ENCODE data around the gene ATP5F1A. TPM values are rescaled to one million over a fixed set of nuclear protein-coding genes. Genes with fewer than 3 reads are reported as not detected.
"Not testable (repeated sequence)": the region's sequence is repeated elsewhere in the genome, so short reads cannot be mapped to it uniquely, and the experiment has no call there.

Gene ATP5F1A
- 100 to 1,000 TPM; 122 to 390 TPM for polyA plus RNA-seq

DNA sequence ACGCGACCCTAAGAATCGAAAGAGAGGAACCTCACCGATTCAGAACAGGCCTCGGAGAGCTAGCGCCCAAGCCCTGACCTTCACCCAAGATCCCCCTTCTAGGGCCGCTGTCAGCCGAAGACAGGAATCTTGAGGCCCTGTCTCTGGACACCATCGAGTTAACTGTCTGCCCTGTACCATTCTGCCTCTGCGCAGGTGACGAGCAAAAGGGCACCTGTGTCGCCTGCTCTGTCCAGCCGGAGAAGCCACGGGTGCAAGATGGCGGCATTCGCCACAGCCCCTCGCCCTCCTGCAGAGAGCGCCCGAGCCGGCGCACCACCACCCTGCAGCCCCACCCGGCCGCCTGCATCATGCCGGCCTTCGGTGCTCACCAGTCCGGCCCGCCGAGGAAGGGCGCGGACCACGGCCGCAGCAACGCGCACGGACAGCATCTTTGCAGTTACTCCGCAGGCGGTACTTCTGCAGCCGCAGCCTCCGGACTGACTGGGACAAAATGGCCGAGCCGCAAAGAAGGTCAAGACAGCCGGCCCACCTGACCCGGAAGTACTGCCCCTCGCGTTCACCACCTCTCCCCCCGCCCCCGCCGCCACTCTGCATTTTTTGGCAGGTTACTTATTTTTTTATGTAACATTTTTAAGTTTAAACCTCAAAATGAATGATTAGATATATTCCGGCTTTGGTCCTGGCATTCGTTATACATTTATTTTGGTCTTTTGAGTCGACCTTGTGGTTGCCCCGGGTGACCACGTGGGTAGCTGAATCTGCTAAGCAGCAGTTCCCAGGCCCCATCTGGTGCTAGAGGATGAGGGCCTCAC lies at the start of gene ATP5F1A:
TSS of gene ATP5F1A (minus strand) at position 496 of the 815 bp plus-strand sequence. CDS start at position 431, 65 bp downstream.
- H3K9me3 ChIP-seq (ENCODE audit: control insufficient read depth in 2 of 2, insufficient read depth in 1 of 2, low read depth in 1 of 2, low read length in 1 of 2) = no peaks in the 10 kb centered on the region
- peak within 1 kb of the TSS; percentile 86 to 95 for H3K27ac ChIP-seq (ENCODE audit: low read depth in 2 of 2, low read length in 1 of 2)
- no peaks in the 10 kb centered on the region for H3K27me3 ChIP-seq (ENCODE audit: control insufficient read depth in 1 of 2, insufficient read depth in 2 of 2, low read length in 2 of 2)
- peak within 1 kb of the TSS; percentile 98 for H3K4me3 ChIP-seq (ENCODE audit: low read depth in 1 of 2, low read length in 2 of 2)
- peaks cover 0 to 2% of the 10 kb centered on the region in 2 donors for H3K4me1 ChIP-seq (ENCODE audit: control insufficient read depth in 2 of 2, insufficient read depth in 2 of 2, low read length in 1 of 2)
- 0 to 1% methylated on average over 53 of the region's 53 CpGs for WGBS, 2 donors
- H3K36me3 ChIP-seq (ENCODE audit: control insufficient read depth in 2 of 2, insufficient read depth in 2 of 2, low read length in 1 of 2) = no peaks in the 10 kb centered on the region

DNA sequence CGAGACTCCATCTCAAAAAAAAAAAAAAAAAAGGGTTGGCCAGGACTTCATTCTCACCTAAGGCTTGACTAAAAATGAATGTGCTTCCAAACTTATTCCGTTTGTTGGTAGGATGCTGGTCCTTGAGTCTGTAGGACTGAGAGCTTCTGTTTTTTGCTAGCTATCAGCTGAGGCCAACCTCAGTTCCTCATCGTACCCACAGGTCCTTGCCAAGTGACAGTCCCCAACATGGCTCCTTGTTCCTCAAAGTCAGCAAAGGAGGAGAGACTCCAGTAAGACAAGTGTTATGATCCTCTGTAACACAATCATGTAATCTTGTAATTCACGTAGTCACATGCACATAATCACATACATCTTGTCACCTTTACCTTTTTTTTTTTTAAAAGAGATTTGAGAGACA lies 43.1 kb upstream of the ATP5F1A start:
- 89 to 90% methylated on average over 4 of the region's 4 CpGs for WGBS, 2 donors
- Histone ChIP-seq H3K4me3 (ENCODE audit: low read depth in 1 of 2, low read length in 2 of 2) (no peak overlapping the region), H3K36me3 (ENCODE audit: control insufficient read depth in 2 of 2, insufficient read depth in 2 of 2, low read length in 1 of 2) (no peaks in the 10 kb centered on the region), H3K27me3 (ENCODE audit: control insufficient read depth in 1 of 2, insufficient read depth in 2 of 2, low read length in 2 of 2) (no peaks in the 10 kb centered on the region), H3K4me1 (ENCODE audit: control insufficient read depth in 2 of 2, insufficient read depth in 2 of 2, low read length in 1 of 2) (no peaks in the 10 kb centered on the region), H3K9me3 (ENCODE audit: control insufficient read depth in 2 of 2, insufficient read depth in 1 of 2, low read depth in 1 of 2, low read length in 1 of 2) (no peaks in the 10 kb centered on the region), H3K27ac (ENCODE audit: low read depth in 2 of 2, low read length in 1 of 2) (no peak overlapping the region)

DNA sequence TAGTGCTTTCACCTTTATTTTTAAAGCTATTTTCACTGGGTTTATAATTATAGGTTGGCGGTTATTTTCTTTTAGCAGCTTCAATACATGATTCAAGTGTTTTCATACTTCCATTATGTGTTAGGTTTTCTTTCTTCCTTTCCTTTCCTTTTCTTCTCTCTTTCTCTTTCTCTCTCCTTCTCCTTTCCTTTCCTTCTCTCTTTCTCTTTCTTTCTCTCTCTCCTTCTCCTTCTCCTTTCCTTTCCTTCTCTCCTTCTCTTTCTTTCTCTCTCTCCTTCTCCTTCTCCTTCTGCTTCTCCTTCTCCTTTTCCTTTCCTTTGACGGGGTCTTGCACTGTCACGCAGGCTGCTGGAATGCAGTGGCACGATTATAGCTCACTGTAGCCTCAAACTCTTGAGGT lies 42.1 kb upstream of the ATP5F1A start:
- no peaks in the 10 kb centered on the region for H3K4me1 ChIP-seq (ENCODE audit: control insufficient read depth in 2 of 2, insufficient read depth in 2 of 2, low read length in 1 of 2)
- no peaks in the 10 kb centered on the region for H3K27me3 ChIP-seq (ENCODE audit: control insufficient read depth in 1 of 2, insufficient read depth in 2 of 2, low read length in 2 of 2)
- H3K4me3 ChIP-seq (ENCODE audit: low read depth in 1 of 2, low read length in 2 of 2) = no peak overlapping the region
- no peak overlapping the region for H3K27ac ChIP-seq (ENCODE audit: low read depth in 2 of 2, low read length in 1 of 2)
- no peaks in the 10 kb centered on the region for H3K36me3 ChIP-seq (ENCODE audit: control insufficient read depth in 2 of 2, insufficient read depth in 2 of 2, low read length in 1 of 2)
- no peaks in the 10 kb centered on the region for H3K9me3 ChIP-seq (ENCODE audit: control insufficient read depth in 2 of 2, insufficient read depth in 1 of 2, low read depth in 1 of 2, low read length in 1 of 2)
- 95 to 96% methylated on average over 4 of the region's 4 CpGs for WGBS, 2 donors

DNA sequence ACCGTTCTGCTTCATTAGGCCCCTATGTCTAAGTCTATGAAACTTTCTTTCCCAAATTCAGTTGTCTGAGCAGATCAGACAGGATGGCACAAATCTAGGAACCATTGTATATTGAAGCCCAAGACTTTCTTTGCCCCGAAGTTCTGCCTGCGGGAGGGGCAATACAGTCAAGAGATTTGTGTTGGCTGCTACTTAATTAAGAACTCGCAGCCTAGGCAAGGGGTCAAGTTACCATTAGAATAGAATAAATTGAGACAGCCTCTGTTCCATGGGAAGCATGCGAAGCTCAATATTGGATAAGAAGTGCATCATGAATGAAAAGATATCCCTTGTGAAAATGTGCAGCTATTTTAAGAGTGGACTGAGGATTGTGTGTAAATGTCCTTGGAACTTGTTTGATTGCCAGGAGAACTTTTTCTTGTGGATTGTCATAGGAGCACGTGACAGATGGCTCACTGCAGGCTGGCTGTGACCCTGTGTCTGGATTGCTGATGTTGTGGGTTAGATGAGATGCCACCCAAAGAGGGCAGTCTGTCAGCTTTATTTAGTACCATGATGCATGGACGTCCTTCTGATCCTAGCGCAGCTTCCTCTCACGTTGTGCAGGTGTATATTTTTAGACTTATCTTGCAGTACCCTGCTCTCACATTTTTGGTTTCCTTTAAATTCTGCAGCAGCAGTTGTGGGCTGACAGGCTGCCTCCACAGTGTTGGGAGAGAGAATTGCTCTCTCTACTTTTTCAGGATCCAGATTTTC lies 37.0 kb upstream of the ATP5F1A start:
- Histone ChIP-seq H3K4me1 (ENCODE audit: control insufficient read depth in 2 of 2, insufficient read depth in 2 of 2, low read length in 1 of 2) (no peaks in the 10 kb centered on the region), H3K9me3 (ENCODE audit: control insufficient read depth in 2 of 2, insufficient read depth in 1 of 2, low read depth in 1 of 2, low read length in 1 of 2) (no peaks in the 10 kb centered on the region), H3K36me3 (ENCODE audit: control insufficient read depth in 2 of 2, insufficient read depth in 2 of 2, low read length in 1 of 2) (no peaks in the 10 kb centered on the region), H3K27me3 (ENCODE audit: control insufficient read depth in 1 of 2, insufficient read depth in 2 of 2, low read length in 2 of 2) (no peaks in the 10 kb centered on the region), H3K27ac (ENCODE audit: low read depth in 2 of 2, low read length in 1 of 2) (no peak overlapping the region), H3K4me3 (ENCODE audit: low read depth in 1 of 2, low read length in 2 of 2) (no peak overlapping the region)
- 61 to 64% methylated on average over 9 of the region's 9 CpGs for WGBS, 2 donors

DNA sequence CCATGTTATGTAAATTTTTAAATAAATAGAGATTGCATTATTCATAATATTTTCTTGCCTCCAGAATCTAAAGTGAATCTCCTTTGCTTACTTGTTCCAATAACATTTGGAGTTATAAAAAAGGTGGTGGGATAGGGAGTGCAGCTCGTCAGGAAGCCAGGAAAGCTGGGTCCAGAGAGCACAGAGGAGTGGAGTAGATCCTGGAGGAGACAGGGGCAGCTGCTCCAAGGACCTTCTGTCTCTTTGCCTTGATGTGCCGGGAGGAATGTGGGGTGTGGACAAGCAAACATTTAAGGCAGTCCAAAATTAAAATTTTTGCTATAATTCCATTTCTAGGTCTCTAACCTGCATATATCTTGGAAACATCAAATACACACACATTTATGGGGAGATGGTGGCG lies 35.4 kb upstream of the ATP5F1A start:
- H3K36me3 ChIP-seq (ENCODE audit: control insufficient read depth in 2 of 2, insufficient read depth in 2 of 2, low read length in 1 of 2) = no peaks in the 10 kb centered on the region
- H3K27ac ChIP-seq (ENCODE audit: low read depth in 2 of 2, low read length in 1 of 2) = no peak overlapping the region
- 75 to 82% methylated on average over 3 of the region's 3 CpGs for WGBS, 2 donors
- H3K27me3 ChIP-seq (ENCODE audit: control insufficient read depth in 1 of 2, insufficient read depth in 2 of 2, low read length in 2 of 2) = no peaks in the 10 kb centered on the region
- H3K4me3 ChIP-seq (ENCODE audit: low read depth in 1 of 2, low read length in 2 of 2) = no peak overlapping the region
- H3K4me1 ChIP-seq (ENCODE audit: control insufficient read depth in 2 of 2, insufficient read depth in 2 of 2, low read length in 1 of 2) = no peaks in the 10 kb centered on the region
- no peaks in the 10 kb centered on the region for H3K9me3 ChIP-seq (ENCODE audit: control insufficient read depth in 2 of 2, insufficient read depth in 1 of 2, low read depth in 1 of 2, low read length in 1 of 2)

DNA sequence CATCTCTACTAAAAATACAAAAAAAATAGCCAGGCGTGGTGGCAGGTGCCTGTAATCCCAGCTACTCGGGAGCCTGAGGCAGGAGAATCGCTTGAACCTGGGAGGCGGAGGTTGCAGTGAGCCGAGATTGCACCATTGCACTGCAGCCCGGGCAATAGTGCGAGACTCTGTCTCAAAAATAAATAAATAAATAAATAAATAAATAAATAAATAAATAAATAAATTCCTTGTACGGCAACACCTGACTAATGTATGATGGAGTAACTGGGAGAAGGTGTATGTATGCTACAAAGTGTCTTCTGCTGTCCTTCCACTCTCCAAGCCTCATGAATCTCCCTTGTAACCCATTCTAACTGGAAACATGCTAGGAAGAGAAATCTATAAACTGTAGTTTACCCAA lies 32.5 kb upstream of the ATP5F1A start:
- not testable (repeated sequence) for H3K4me3 ChIP-seq (ENCODE audit: low read depth in 1 of 2, low read length in 2 of 2); H3K9me3 ChIP-seq (ENCODE audit: control insufficient read depth in 2 of 2, insufficient read depth in 1 of 2, low read depth in 1 of 2, low read length in 1 of 2); H3K4me1 ChIP-seq (ENCODE audit: control insufficient read depth in 2 of 2, insufficient read depth in 2 of 2, low read length in 1 of 2); H3K27ac ChIP-seq (ENCODE audit: low read depth in 2 of 2, low read length in 1 of 2); H3K27me3 ChIP-seq (ENCODE audit: control insufficient read depth in 1 of 2, insufficient read depth in 2 of 2, low read length in 2 of 2); H3K36me3 ChIP-seq (ENCODE audit: control insufficient read depth in 2 of 2, insufficient read depth in 2 of 2, low read length in 1 of 2)
- WGBS, 2 donors = 95 to 97% methylated on average over 8 of the region's 8 CpGs

DNA sequence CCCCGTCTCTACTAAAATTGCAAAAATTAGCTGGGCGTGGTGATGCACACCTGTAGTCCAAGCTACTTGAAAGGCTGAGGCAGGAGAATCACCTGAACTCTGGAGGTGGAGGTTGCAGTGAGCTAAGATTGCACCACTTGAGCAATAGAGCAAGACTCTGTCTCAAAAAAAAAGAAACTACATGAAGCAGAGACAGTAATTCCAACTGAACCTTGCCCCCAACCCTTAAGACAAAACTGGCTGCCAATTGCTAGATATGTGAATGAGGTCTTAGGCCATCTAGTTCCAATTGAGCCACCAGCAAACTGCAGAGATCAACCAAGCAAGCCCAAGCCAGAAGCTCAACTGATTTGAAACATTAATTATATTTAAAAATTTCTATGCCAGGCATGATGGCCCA lies 32.0 kb upstream of the ATP5F1A start:
- H3K9me3 ChIP-seq (ENCODE audit: control insufficient read depth in 2 of 2, insufficient read depth in 1 of 2, low read depth in 1 of 2, low read length in 1 of 2) = no peaks in the 10 kb centered on the region
- H3K36me3 ChIP-seq (ENCODE audit: control insufficient read depth in 2 of 2, insufficient read depth in 2 of 2, low read length in 1 of 2) = no peaks in the 10 kb centered on the region
- WGBS, 2 donors = 90 to 98% methylated on average over 2 of the region's 2 CpGs
- no peak overlapping the region for H3K4me3 ChIP-seq (ENCODE audit: low read depth in 1 of 2, low read length in 2 of 2)
- no peaks in the 10 kb centered on the region for H3K27me3 ChIP-seq (ENCODE audit: control insufficient read depth in 1 of 2, insufficient read depth in 2 of 2, low read length in 2 of 2)
- H3K27ac ChIP-seq (ENCODE audit: low read depth in 2 of 2, low read length in 1 of 2) = no peak overlapping the region
- no peaks in the 10 kb centered on the region for H3K4me1 ChIP-seq (ENCODE audit: control insufficient read depth in 2 of 2, insufficient read depth in 2 of 2, low read length in 1 of 2)

DNA sequence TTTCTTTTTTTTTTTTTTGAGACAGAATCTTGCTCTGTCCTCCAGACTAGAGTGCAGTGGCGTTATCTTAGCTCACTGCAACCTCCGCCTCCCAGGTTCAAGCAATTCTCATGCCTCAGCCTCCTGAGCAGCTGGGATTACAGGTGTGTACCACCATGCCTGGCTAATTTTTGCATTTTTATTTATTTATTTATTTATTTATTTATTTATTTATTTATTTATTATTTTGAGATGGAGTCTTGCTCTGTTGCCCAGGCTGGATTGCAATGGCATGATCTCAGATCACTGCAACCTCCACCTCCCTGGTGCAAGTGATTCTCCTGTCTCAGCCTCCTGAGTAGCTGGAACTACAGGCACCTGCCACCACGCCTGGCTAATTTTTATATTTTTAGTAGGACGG lies 28.5 kb upstream of the ATP5F1A start:
- not testable (repeated sequence) for H3K9me3 ChIP-seq (ENCODE audit: control insufficient read depth in 2 of 2, insufficient read depth in 1 of 2, low read depth in 1 of 2, low read length in 1 of 2); H3K4me3 ChIP-seq (ENCODE audit: low read depth in 1 of 2, low read length in 2 of 2); H3K27ac ChIP-seq (ENCODE audit: low read depth in 2 of 2, low read length in 1 of 2); H3K4me1 ChIP-seq (ENCODE audit: control insufficient read depth in 2 of 2, insufficient read depth in 2 of 2, low read length in 1 of 2); H3K27me3 ChIP-seq (ENCODE audit: control insufficient read depth in 1 of 2, insufficient read depth in 2 of 2, low read length in 2 of 2); H3K36me3 ChIP-seq (ENCODE audit: control insufficient read depth in 2 of 2, insufficient read depth in 2 of 2, low read length in 1 of 2)
- 99% methylated on average over 4 of the region's 4 CpGs for WGBS, 2 donors

DNA sequence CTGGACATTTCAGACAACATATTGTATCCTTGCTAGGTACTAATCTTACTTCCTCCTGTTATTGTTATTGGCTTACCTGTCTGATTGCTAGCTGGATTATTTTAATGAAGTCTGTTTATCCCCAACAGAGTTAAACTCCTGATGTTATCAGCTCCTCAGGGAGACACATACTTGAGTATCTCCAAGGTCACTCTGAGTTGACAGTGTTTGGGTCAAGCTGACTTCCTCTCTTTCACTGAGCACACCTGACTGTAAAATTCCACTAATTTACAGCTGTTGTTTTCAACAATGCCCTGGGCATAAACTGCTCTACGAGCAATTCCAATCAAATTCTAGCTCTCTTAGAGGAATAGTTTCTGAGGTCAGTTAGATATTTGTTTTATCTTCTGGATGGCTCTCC lies 15.7 kb upstream of the ATP5F1A start:
- Histone ChIP-seq H3K27me3 (ENCODE audit: control insufficient read depth in 1 of 2, insufficient read depth in 2 of 2, low read length in 2 of 2) (no peaks in the 10 kb centered on the region), H3K4me1 (ENCODE audit: control insufficient read depth in 2 of 2, insufficient read depth in 2 of 2, low read length in 1 of 2) (no peaks in the 10 kb centered on the region), H3K4me3 (ENCODE audit: low read depth in 1 of 2, low read length in 2 of 2) (no peak overlapping the region), H3K36me3 (ENCODE audit: control insufficient read depth in 2 of 2, insufficient read depth in 2 of 2, low read length in 1 of 2) (peaks cover 0 to 4% of the 10 kb centered on the region in 2 donors), H3K27ac (ENCODE audit: low read depth in 2 of 2, low read length in 1 of 2) (no peak overlapping the region), H3K9me3 (ENCODE audit: control insufficient read depth in 2 of 2, insufficient read depth in 1 of 2, low read depth in 1 of 2, low read length in 1 of 2) (no peaks in the 10 kb centered on the region)
- WGBS, 2 donors = 87 to 93% methylated on average over 1 of the region's 1 CpG

Measured in esophagus (tissue), 2 donors.